ENCODE measurements around the gene ZBTB17.
"Not testable (repeated sequence)": the region's sequence is repeated elsewhere in the genome, so short reads cannot be mapped to it uniquely, and the experiment has no call there.

ZBTB17 gene

GRCh38 chr1:15908597-15908996 lies 67.3 kb downstream of the ZBTB17 start:
- H3K4me3 ChIP-seq (ENCODE audit: control insufficient read depth, low read depth, low read length): no peak overlapping the region
- DNase-seq (ENCODE audit: low read depth): no peak
- TF ChIP-seq, protein P1, sequence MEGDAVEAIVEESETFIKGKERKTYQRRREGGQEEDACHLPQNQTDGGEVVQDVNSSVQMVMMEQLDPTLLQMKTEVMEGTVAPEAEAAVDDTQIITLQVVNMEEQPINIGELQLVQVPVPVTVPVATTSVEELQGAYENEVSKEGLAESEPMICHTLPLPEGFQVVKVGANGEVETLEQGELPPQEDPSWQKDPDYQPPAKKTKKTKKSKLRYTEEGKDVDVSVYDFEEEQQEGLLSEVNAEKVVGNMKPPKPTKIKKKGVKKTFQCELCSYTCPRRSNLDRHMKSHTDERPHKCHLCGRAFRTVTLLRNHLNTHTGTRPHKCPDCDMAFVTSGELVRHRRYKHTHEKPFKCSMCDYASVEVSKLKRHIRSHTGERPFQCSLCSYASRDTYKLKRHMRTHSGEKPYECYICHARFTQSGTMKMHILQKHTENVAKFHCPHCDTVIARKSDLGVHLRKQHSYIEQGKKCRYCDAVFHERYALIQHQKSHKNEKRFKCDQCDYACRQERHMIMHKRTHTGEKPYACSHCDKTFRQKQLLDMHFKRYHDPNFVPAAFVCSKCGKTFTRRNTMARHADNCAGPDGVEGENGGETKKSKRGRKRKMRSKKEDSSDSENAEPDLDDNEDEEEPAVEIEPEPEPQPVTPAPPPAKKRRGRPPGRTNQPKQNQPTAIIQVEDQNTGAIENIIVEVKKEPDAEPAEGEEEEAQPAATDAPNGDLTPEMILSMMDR (conservative IDR thresholded peaks at IDR 0.05; ENCODE audit: control insufficient read depth, insufficient read depth, low read depth, low read length): no peak

DNA sequence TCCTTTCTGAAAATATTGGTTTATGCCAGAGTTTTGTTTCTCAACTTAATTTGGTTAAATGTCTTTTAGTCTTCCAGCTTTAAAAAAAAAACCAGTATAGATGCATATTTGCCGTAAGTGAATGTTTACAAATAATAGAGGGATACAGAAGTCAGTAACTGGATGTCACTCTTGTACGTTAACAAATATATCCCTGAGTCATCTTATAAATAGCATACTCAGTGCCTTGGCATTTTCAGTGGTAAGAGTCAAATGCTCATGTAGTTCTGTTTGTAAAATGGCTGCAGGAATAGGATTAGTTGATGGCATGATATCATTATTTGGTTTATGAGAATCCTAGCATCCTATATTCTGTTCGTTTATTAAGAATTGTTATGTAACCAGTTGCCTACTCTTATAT lies 73.0 kb downstream of the ZBTB17 start:
- TF ChIP-seq, protein P1 (conservative IDR thresholded peaks at IDR 0.05; ENCODE audit: control insufficient read depth, insufficient read depth, low read depth, low read length): no peak
- DNase-seq (ENCODE audit: low read depth): peak; percentile 89
- H3K4me3 ChIP-seq (ENCODE audit: control insufficient read depth, low read depth, low read length): no peak overlapping the region

DNA sequence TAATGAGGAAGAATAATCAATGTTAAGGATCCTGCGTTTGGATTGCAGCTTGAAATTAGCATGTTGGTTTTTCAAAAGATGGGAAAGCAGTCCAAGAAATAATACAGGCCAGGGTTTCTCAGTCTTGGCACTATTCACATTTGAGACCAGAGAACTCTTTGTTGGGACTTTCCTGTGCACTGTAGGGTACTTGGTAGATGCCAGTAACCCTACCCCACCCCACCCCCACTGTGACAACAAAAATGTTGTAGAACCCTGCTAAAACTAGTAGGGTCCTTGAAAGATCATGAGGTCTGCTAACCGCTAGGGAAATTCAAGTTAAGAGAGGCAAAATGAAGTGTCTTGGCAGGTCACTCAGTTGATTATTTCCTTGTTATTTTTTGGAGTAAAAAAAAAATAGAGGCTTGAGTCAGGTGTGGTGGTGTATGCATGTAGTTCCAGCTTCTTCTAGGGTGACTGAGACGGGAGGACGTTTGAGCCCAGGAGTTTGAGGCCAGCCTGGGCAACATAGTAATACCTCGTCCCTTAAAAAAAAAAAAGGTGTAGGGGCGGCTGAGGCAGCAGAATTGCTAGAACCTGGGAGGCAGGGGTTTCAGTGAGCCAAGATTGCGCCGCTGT lies 75.1 kb downstream of the ZBTB17 start:
- DNase-seq (ENCODE audit: low read depth): no peak
- H3K4me3 ChIP-seq (ENCODE audit: control insufficient read depth, low read depth, low read length): no peak overlapping the region
- TF ChIP-seq, protein P1 (conservative IDR thresholded peaks at IDR 0.05; ENCODE audit: control insufficient read depth, insufficient read depth, low read depth, low read length): no peak

DNA sequence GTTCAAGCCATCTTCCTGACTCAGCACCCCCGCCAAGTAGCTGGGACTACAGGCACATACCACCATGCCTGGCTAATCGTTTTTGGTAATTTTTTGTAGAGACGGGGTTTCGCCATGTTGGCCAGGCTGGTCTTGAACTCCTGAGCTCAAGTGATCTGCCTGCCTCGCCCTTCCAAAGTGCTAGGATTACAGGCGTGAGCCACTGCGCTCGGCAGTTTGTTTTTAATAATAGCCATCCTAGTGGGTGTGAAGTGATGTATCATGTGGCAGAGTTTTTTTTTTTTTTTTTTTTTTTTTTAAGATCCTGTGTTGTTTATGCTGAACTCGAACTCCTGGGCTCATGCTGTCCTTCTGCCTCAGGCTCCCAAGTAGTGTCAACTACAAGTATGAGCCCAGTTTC lies 76.6 kb downstream of the ZBTB17 start:
- H3K4me3 ChIP-seq (ENCODE audit: control insufficient read depth, low read depth, low read length): no peak overlapping the region
- DNase-seq (ENCODE audit: low read depth): no peak
- TF ChIP-seq, protein P1 (conservative IDR thresholded peaks at IDR 0.05; ENCODE audit: control insufficient read depth, insufficient read depth, low read depth, low read length): no peak

- not testable (repeated sequence) for H3K4me3 ChIP-seq (ENCODE audit: control insufficient read depth, low read depth, low read length); DNase-seq (ENCODE audit: low read depth)
Observed at GRCh38 chr1:15896841-15897610, 78.9 kb downstream of the ZBTB17 start.

DNA sequence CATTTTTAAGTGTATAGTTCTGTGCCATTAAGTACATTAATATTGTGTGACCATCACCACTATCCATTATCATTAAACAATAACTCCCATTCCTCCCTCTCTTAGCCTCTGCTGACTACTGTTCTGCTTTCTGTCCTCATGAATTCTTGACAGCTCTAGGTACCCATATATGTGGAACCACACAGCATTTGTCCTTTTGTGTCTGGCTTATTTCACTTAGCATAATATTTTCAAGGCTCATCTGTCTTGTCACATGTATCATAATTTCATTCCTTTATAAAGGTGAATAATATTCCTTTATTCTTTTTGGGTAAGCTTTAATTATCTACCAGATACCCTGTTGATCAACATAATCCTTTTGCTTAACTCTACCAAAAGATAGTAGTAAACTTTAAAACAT lies 80.7 kb downstream of the ZBTB17 start:
- H3K4me3 ChIP-seq (ENCODE audit: control insufficient read depth, low read depth, low read length): no peak overlapping the region
- TF ChIP-seq, protein P1 (conservative IDR thresholded peaks at IDR 0.05; ENCODE audit: control insufficient read depth, insufficient read depth, low read depth, low read length): no peak
- DNase-seq (ENCODE audit: low read depth): no peak

DNA sequence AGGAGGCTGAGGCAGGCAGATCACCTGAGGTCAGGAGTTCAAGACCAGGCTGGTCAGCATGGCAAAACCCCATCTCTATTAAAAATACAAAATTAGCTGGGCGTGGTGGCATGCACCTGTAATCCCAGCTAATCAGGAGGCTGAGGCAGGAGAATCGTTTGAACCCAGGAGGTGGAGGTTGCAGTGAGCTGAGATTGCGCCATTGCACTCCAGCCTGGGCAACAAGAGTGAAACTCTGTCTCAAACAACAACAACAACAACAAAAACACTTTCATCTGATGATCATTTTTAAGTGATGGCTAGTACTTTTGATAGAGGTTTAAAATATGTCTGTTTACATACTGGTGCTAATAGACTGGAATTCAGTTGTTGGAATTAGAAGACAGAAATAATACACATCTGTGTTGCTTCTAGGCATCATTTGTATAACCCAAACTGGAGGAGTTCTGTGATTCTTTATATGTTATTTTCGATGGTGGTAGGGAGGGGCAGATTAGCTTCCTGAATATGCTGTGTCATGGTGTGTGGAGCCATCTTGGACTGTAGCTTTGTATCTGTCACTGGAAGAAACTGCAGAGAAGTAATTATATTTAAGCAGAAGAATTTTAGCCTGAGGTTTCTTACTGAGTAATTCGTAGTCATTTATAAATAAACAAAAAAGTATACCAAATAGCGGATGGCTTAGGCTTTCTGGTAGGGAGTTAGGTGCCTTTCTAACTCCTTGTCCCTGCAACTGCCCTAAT lies 82.9 kb downstream of the ZBTB17 start:
- H3K4me3 ChIP-seq (ENCODE audit: control insufficient read depth, low read depth, low read length): not testable (repeated sequence)
- peak; percentile 65 for DNase-seq (ENCODE audit: low read depth)

Measured in fibroblast of mammary gland (primary cell).